Measurements from ENCODE around the gene SRRT.

GRCh38 chr7:100865938-100866728, 8.8 kb upstream of the SRRT start:
- TF ChIP-seq GATA3 (IDR thresholded peaks at IDR 0.05; ENCODE audit: low read depth, low read length) (no peak), GATA2 (IDR thresholded peaks at IDR 0.05; ENCODE audit: low read depth, low read length) (no peak)
